ENCODE results near the gene TUBGCP5. TPM values are rescaled to one million over a fixed set of nuclear protein-coding genes. Genes with fewer than 3 reads are reported as not detected.
"Not testable (repeated sequence)": the region's sequence is repeated elsewhere in the genome, so short reads cannot be mapped to it uniquely, and the experiment has no call there.

Gene TUBGCP5
- total RNA-seq (2021) = 31.8 and 31.9 TPM in 2 replicates
- percentile 85 among the genes with signal in this experiment for Bru-seq, nascent RNA
- BruChase-seq, experiment 1, labeled RNA remaining after a 2-hour chase = percentile 77 among the genes with signal in this experiment
- percentile 78 among the genes with signal in this experiment for BruChase-seq, experiment 2, labeled RNA remaining after a 6-hour chase
- long read RNA-seq, transcript TUBGCP5-205 (23 exons, 3,849 nt) = major isoform, 40 of 82 reads
- long read RNA-seq, partial matches to known transcripts = 15 of 82 reads
- long read RNA-seq, other reads (novel, unspliced or antisense) = 26 of 82 reads

- POLR2A ChIA-PET (ENCODE audit: low non-redundant PET) = interaction anchor here (0.6 kb wide), 2 partner anchors 13 to 21 kb away, joined by 3 to 21 read pairs; no protein-coding TSS in a partner anchor
- CTCF ChIA-PET = interaction anchor here (1.1 kb wide), 1 partner anchor 427 kb away, joined by 3 read pairs; no protein-coding TSS in a partner anchor
- no TSS peak for BruUV-seq (replicated peaks)
Measured at GRCh38 chr15:23039143-23039916, at the start of gene TUBGCP5. TUBGCP5 (minus strand) TSS chr15:23039569; CDS start chr15:23039543, 26 bp downstream.

GRCh38 chr15:23083115-23083514 is 43.7 kb upstream of the TUBGCP5 start:
- no TSS peak for BruUV-seq (replicated peaks)
- ChIA-PET POLR2A (ENCODE audit: low non-redundant PET) (no interaction called here), CTCF (no interaction called here)
- intact Hi-C loops (cut with micrococcal nuclease; ENCODE audit: unreplicated experiment) = loop anchor here (10.0 kb wide), 1 partner anchor 382 kb away; no protein-coding TSS in a partner anchor
- Histone ChIP-seq H3K27me3 (replicated peaks; ENCODE audit: insufficient read depth, low read depth, low read length, poor library complexity) (no peaks in the 10 kb centered on the region), H3K27ac (ENCODE audit: low read depth, low read length, poor library complexity, severe bottlenecking) (no peak overlapping the region), H3K9me3 (ENCODE audit: low read depth, low read length, poor library complexity, severe bottlenecking) (no peaks in the 10 kb centered on the region), H3K4me3 (ENCODE audit: low read depth, low read length, poor library complexity, severe bottlenecking) (no peak overlapping the region), H3K4me1 (ENCODE audit: insufficient read depth, low read length, poor library complexity, severe bottlenecking) (no peaks in the 10 kb centered on the region), H3K36me3 (ENCODE audit: insufficient read depth, low read length, poor library complexity, severe bottlenecking) (no peaks in the 10 kb centered on the region)
- no peak for DNase-seq (ENCODE audit: low spot score)
- TF ChIP-seq EZH2 (IDR thresholded peaks at IDR 0.05; ENCODE audit: borderline replicate concordance, low read depth, low read length, poor library complexity, severe bottlenecking) = no peak
- no peak for TF ChIP-seq CTCF (conservative IDR thresholded peaks at IDR 0.05; ENCODE audit: low read depth, low read length)

More at GRCh38 chr15:23039143-23039916, at the start of gene TUBGCP5:
- H3K27me3 ChIP-seq (replicated peaks; ENCODE audit: insufficient read depth, low read depth, low read length, poor library complexity) = no peaks in the 10 kb centered on the region
- H3K4me1 ChIP-seq (ENCODE audit: insufficient read depth, low read length, poor library complexity, severe bottlenecking) = peaks cover 5% of the 10 kb centered on the region
- peaks cover 10% of the 10 kb centered on the region for H3K36me3 ChIP-seq (ENCODE audit: insufficient read depth, low read length, poor library complexity, severe bottlenecking)
- peak; percentile 99 for DNase-seq (ENCODE audit: low spot score)
- intact Hi-C loops (cut with micrococcal nuclease; ENCODE audit: unreplicated experiment) = no loop called here
- peak within 1 kb of the TSS; percentile 80 for H3K4me3 ChIP-seq (ENCODE audit: low read depth, low read length, poor library complexity, severe bottlenecking)
- peak within 1 kb of the TSS; percentile 94 for H3K27ac ChIP-seq (ENCODE audit: low read depth, low read length, poor library complexity, severe bottlenecking)
- H3K9me3 ChIP-seq (ENCODE audit: low read depth, low read length, poor library complexity, severe bottlenecking) = no peaks in the 10 kb centered on the region
- TF ChIP-seq CTCF (conservative IDR thresholded peaks at IDR 0.05; ENCODE audit: low read depth, low read length) = peak; percentile 34
- no peak for TF ChIP-seq EZH2 (IDR thresholded peaks at IDR 0.05; ENCODE audit: borderline replicate concordance, low read depth, low read length, poor library complexity, severe bottlenecking)

GRCh38 chr15:23081996-23082737 is 42.8 kb upstream of the TUBGCP5 start:
- H3K4me3 ChIP-seq (ENCODE audit: low read depth, low read length, poor library complexity, severe bottlenecking); DNase-seq (ENCODE audit: low spot score); H3K27me3 ChIP-seq (replicated peaks; ENCODE audit: insufficient read depth, low read depth, low read length, poor library complexity); POLR2A ChIA-PET (ENCODE audit: low non-redundant PET); H3K4me1 ChIP-seq (ENCODE audit: insufficient read depth, low read length, poor library complexity, severe bottlenecking); H3K36me3 ChIP-seq (ENCODE audit: insufficient read depth, low read length, poor library complexity, severe bottlenecking); H3K9me3 ChIP-seq (ENCODE audit: low read depth, low read length, poor library complexity, severe bottlenecking); BruUV-seq (replicated peaks); CTCF ChIA-PET; H3K27ac ChIP-seq (ENCODE audit: low read depth, low read length, poor library complexity, severe bottlenecking): not testable (repeated sequence)
- intact Hi-C loops (cut with micrococcal nuclease; ENCODE audit: unreplicated experiment) = loop anchor here (10.0 kb wide), 1 partner anchor 383 kb away; no protein-coding TSS in a partner anchor
